ENCODE results near the gene FBXL5.

GRCh38 chr4:15656038-15656470 lies 897 bp upstream of the FBXL5 start:
- TF ChIP-seq, protein P1, sequence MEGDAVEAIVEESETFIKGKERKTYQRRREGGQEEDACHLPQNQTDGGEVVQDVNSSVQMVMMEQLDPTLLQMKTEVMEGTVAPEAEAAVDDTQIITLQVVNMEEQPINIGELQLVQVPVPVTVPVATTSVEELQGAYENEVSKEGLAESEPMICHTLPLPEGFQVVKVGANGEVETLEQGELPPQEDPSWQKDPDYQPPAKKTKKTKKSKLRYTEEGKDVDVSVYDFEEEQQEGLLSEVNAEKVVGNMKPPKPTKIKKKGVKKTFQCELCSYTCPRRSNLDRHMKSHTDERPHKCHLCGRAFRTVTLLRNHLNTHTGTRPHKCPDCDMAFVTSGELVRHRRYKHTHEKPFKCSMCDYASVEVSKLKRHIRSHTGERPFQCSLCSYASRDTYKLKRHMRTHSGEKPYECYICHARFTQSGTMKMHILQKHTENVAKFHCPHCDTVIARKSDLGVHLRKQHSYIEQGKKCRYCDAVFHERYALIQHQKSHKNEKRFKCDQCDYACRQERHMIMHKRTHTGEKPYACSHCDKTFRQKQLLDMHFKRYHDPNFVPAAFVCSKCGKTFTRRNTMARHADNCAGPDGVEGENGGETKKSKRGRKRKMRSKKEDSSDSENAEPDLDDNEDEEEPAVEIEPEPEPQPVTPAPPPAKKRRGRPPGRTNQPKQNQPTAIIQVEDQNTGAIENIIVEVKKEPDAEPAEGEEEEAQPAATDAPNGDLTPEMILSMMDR (IDR thresholded peaks at IDR 0.05; ENCODE audit: low read depth, low read length), result no peak
- TF ChIP-seq, protein P2, sequence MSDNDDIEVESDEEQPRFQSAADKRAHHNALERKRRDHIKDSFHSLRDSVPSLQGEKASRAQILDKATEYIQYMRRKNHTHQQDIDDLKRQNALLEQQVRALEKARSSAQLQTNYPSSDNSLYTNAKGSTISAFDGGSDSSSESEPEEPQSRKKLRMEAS (IDR thresholded peaks at IDR 0.05; ENCODE audit: low read depth, low read length), result no peak
- no peak for TF ChIP-seq MYC (IDR thresholded peaks at IDR 0.05; ENCODE audit: low read depth, low read length)
- no peak for TF ChIP-seq POLR2A (IDR thresholded peaks at IDR 0.05; ENCODE audit: extremely low read depth, insufficient read length)
